Measurements from ENCODE around the gene PLCL2.
A peak's percentile ranks its signal among the peaks of the same experiment; 100 is the strongest.

The PLCL2 gene

DNA sequence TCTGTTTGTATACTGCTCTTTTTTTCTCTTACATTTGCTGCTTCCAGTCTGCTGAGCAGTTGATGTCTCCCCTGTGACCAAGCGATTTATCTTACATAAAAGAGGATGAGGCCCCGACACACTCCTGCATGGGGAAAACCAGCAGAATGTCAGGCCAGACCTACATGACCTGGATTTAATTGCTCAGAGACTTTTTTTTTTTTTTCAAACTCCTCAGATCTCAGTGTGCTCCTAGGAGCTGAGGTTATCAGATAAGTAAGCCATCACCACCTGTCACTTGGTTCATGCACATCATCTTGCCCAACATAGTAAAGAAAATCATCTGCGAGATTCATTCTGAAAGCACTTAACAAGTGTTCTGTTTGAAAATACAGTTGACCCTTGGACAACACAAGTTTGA lies 163.1 kb downstream of the PLCL2 start:
- Histone ChIP-seq H3K27me3 (ENCODE audit: low read depth, low read length) (no peaks in the 10 kb centered on the region), H3K9ac (ENCODE audit: low read length) (no peak overlapping the region), H3K79me2 (ENCODE audit: low read length) (no peaks in the 10 kb centered on the region), H2AFZ (ENCODE audit: low read depth, low read length) (no peak overlapping the region), H3K9me3 (ENCODE audit: insufficient read depth, low read length) (no peaks in the 10 kb centered on the region), H3K4me3 (ENCODE audit: low read length) (no peak overlapping the region), H3K27ac (ENCODE audit: low read length) (no peak overlapping the region), H4K20me1 (ENCODE audit: insufficient read depth, low read length) (no peaks in the 10 kb centered on the region), H3K4me2 (ENCODE audit: low read length) (no peak overlapping the region), H3K4me1 (ENCODE audit: low read length) (peaks cover 25% of the 10 kb centered on the region), H3K36me3 (replicated peaks; ENCODE audit: low read depth, low read length) (peaks cover 7% of the 10 kb centered on the region)
- no peak for TF ChIP-seq EZH2phosphoT487 (IDR thresholded peaks at IDR 0.05; ENCODE audit: low read depth)
- TF ChIP-seq, protein P1, sequence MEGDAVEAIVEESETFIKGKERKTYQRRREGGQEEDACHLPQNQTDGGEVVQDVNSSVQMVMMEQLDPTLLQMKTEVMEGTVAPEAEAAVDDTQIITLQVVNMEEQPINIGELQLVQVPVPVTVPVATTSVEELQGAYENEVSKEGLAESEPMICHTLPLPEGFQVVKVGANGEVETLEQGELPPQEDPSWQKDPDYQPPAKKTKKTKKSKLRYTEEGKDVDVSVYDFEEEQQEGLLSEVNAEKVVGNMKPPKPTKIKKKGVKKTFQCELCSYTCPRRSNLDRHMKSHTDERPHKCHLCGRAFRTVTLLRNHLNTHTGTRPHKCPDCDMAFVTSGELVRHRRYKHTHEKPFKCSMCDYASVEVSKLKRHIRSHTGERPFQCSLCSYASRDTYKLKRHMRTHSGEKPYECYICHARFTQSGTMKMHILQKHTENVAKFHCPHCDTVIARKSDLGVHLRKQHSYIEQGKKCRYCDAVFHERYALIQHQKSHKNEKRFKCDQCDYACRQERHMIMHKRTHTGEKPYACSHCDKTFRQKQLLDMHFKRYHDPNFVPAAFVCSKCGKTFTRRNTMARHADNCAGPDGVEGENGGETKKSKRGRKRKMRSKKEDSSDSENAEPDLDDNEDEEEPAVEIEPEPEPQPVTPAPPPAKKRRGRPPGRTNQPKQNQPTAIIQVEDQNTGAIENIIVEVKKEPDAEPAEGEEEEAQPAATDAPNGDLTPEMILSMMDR (IDR thresholded peaks at IDR 0.05; ENCODE audit: low read depth, low read length), result no peak

DNA sequence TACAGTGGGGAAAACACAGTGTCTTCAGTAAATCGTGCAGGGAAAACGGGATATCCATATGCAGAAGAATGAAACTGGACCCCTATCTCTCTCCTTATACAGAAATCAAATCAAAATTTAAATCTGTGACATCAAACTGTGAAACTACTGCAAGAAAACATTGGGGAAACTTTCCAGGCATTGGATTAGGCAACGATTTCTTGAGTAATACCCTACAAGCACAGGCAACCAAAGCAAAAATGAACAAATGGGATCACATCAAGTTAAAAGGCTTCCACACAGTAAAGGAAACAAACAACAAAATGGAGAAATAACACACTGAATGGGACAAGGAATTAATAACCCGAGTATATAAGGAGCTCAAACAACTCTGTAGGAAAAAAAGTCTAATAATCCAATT lies 165.3 kb downstream of the PLCL2 start:
- Histone ChIP-seq H3K36me3 (replicated peaks; ENCODE audit: low read depth, low read length) (peaks cover 7% of the 10 kb centered on the region), H3K79me2 (ENCODE audit: low read length) (no peaks in the 10 kb centered on the region), H3K4me1 (ENCODE audit: low read length) (peaks cover 46% of the 10 kb centered on the region), H3K4me2 (ENCODE audit: low read length) (no peak overlapping the region), H3K4me3 (ENCODE audit: low read length) (no peak overlapping the region), H2AFZ (ENCODE audit: low read depth, low read length) (no peak overlapping the region), H3K27me3 (ENCODE audit: low read depth, low read length) (no peaks in the 10 kb centered on the region), H3K9ac (ENCODE audit: low read length) (no peak overlapping the region), H3K27ac (ENCODE audit: low read length) (no peak overlapping the region), H3K9me3 (ENCODE audit: insufficient read depth, low read length) (no peaks in the 10 kb centered on the region), H4K20me1 (ENCODE audit: insufficient read depth, low read length) (no peaks in the 10 kb centered on the region)
- TF ChIP-seq EZH2phosphoT487 (IDR thresholded peaks at IDR 0.05; ENCODE audit: low read depth), result no peak
- TF ChIP-seq, protein P1 (IDR thresholded peaks at IDR 0.05; ENCODE audit: low read depth, low read length), result no peak

DNA sequence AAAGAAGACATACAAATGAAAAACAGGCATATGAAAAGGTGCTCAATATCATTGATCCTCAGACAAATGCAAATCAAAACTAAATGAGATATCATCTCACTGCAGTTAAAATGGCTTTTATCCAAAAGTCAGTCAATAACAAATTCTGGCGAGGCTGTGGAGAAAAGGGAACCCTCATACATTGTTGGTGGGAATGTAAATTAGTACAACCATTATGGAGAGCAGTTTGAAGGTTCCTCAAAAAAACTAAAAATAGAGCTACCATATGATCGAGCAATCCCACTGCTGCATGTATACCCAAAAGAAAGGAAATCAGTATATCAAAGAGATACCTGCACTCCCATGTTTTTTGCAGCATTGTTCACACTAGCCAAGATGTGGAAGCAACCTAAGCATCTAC lies 165.8 kb downstream of the PLCL2 start:
- Histone ChIP-seq H3K79me2 (ENCODE audit: low read length) (no peaks in the 10 kb centered on the region), H3K36me3 (replicated peaks; ENCODE audit: low read depth, low read length) (peaks cover 7% of the 10 kb centered on the region), H3K27me3 (ENCODE audit: low read depth, low read length) (no peaks in the 10 kb centered on the region), H3K9ac (ENCODE audit: low read length) (no peak overlapping the region), H3K9me3 (ENCODE audit: insufficient read depth, low read length) (no peaks in the 10 kb centered on the region), H3K4me3 (ENCODE audit: low read length) (no peak overlapping the region), H2AFZ (ENCODE audit: low read depth, low read length) (no peak overlapping the region), H3K4me2 (ENCODE audit: low read length) (no peak overlapping the region), H4K20me1 (ENCODE audit: insufficient read depth, low read length) (no peaks in the 10 kb centered on the region), H3K4me1 (ENCODE audit: low read length) (peaks cover 43% of the 10 kb centered on the region), H3K27ac (ENCODE audit: low read length) (no peak overlapping the region)
- TF ChIP-seq EZH2phosphoT487 (IDR thresholded peaks at IDR 0.05; ENCODE audit: low read depth), result no peak

DNA sequence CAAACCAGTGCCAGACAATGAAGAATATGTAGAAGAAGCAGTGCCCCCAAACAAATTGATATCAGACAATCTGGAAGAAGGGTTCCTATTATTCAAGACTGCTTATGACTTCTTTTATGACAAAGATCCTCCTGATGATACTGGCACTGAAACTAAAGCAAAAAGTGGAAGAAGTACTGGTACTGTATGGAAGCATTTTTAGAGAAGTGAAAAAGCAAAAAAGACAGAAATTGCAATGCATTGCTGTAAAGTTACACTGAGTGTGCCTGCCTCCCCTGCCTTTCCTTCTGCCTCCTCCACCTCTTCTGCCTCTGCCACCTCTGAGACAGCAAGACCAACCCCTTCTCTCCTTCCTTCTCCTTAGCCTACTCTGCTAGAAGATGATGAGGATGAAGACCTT lies 167.6 kb downstream of the PLCL2 start:
- Histone ChIP-seq H3K4me1 (ENCODE audit: low read length) (peaks cover 35% of the 10 kb centered on the region), H4K20me1 (ENCODE audit: insufficient read depth, low read length) (no peaks in the 10 kb centered on the region), H3K9ac (ENCODE audit: low read length) (no peak overlapping the region), H3K4me3 (ENCODE audit: low read length) (no peak overlapping the region), H2AFZ (ENCODE audit: low read depth, low read length) (no peak overlapping the region), H3K4me2 (ENCODE audit: low read length) (peak overlapping the region; percentile 33), H3K9me3 (ENCODE audit: insufficient read depth, low read length) (no peaks in the 10 kb centered on the region), H3K36me3 (replicated peaks; ENCODE audit: low read depth, low read length) (peaks cover 7% of the 10 kb centered on the region), H3K27me3 (ENCODE audit: low read depth, low read length) (no peaks in the 10 kb centered on the region), H3K27ac (ENCODE audit: low read length) (0 out of 2 replicates have a peak overlapping the region, but pooled peaks have one; percentile 8), H3K79me2 (ENCODE audit: low read length) (no peaks in the 10 kb centered on the region)
- TF ChIP-seq EZH2phosphoT487 (IDR thresholded peaks at IDR 0.05; ENCODE audit: low read depth), result no peak
- TF ChIP-seq, protein P1 (IDR thresholded peaks at IDR 0.05; ENCODE audit: low read depth, low read length), result no peak
